GM12878 (cell line): Measurements from ENCODE around the gene RWDD2A.

Experiments used
- FOS ChIP-seq: IDR thresholded peaks from 3 replicates; pipeline ENCODE4 v1.6.1; 2011; ENCODE audit warnings: borderline replicate concordance; ENCODE audit not compliant: insufficient read length; ENCODE audit errors: extremely low read depth
- RBBP5 ChIP-seq: fragments of 200-600 bp; sonication (generic); conservative IDR thresholded peaks from 2 replicates; pipeline ENCODE4 v1.6.1; 2016
- TAF1 ChIP-seq: IDR thresholded peaks from 2 replicates; pipeline ENCODE4 v1.6.1; 2011; ENCODE audit warnings: mild to moderate bottlenecking, low read depth, low read length, borderline replicate concordance
- TF ChIP-seq, protein P1 (sequence below), 3 experiments: IDR thresholded peaks in 2 of 3; conservative IDR thresholded peaks in 1 of 3; 2 replicates each; pipeline ENCODE4 v1.5.1; 2011; ENCODE audit warnings: low read depth in 3 of 3, low read length in 3 of 3, mild to moderate bottlenecking in 3 of 3, control low read depth in 2 of 3, moderate library complexity in 2 of 3, inconsistent platforms in 1 of 3, mixed read lengths in 1 of 3; ENCODE audit not compliant: control insufficient read depth in 2 of 3, insufficient read depth in 1 of 3; ENCODE audit errors: extremely low read depth in 1 of 3
- TF ChIP-seq, protein P2 (sequence below): IDR thresholded peaks from 2 replicates; pipeline ENCODE4 v1.6.1; 2011; ENCODE audit warnings: borderline replicate concordance, low read depth, mild to moderate bottlenecking, moderate library complexity, mixed read lengths, low read length; ENCODE audit not compliant: insufficient read depth; ENCODE audit errors: extremely low read length

DNA sequence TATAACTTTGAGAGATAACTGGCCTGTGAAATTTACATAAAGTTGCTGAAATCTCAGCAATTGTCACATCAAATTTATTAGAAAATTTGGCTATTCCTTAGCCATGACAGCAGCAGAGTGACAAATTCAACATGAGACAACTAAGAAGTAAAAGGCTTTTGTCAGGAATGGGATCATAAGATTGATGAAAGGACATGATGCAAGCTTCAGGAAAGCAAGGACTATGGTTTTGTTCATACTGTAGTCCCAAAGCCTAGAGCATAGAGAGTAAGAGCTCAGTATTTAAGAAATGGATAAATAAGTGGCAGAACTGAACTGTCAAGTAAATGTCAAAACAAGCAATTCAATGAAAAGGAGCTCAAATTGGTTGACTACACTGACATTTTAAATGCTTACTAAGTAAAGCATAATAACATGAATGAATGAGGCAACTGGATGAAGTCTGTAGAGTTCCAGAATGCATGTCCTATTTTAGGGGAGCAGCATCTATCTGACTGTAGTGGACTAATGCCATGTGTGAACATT, 12.7 kb upstream of the RWDD2A start:
- TF ChIP-seq RBBP5 (no peak), FOS (no peak), TAF1 (no peak)
- TF ChIP-seq, protein P1, sequence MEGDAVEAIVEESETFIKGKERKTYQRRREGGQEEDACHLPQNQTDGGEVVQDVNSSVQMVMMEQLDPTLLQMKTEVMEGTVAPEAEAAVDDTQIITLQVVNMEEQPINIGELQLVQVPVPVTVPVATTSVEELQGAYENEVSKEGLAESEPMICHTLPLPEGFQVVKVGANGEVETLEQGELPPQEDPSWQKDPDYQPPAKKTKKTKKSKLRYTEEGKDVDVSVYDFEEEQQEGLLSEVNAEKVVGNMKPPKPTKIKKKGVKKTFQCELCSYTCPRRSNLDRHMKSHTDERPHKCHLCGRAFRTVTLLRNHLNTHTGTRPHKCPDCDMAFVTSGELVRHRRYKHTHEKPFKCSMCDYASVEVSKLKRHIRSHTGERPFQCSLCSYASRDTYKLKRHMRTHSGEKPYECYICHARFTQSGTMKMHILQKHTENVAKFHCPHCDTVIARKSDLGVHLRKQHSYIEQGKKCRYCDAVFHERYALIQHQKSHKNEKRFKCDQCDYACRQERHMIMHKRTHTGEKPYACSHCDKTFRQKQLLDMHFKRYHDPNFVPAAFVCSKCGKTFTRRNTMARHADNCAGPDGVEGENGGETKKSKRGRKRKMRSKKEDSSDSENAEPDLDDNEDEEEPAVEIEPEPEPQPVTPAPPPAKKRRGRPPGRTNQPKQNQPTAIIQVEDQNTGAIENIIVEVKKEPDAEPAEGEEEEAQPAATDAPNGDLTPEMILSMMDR (IDR thresholded peaks at IDR 0.05 in 2 of 3, conservative IDR thresholded peaks at IDR 0.05 in 1 of 3; ENCODE audit: control insufficient read depth in 2 of 3, extremely low read depth in 1 of 3, insufficient read depth in 1 of 3, low read depth in 3 of 3, low read length in 3 of 3), result no peak
- TF ChIP-seq, protein P2, sequence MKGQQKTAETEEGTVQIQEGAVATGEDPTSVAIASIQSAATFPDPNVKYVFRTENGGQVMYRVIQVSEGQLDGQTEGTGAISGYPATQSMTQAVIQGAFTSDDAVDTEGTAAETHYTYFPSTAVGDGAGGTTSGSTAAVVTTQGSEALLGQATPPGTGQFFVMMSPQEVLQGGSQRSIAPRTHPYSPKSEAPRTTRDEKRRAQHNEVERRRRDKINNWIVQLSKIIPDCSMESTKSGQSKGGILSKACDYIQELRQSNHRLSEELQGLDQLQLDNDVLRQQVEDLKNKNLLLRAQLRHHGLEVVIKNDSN, result no peak
